Measurements from ENCODE around the gene ZMYND8. TPM values are rescaled to one million over a fixed set of nuclear protein-coding genes. Genes with fewer than 3 reads are reported as not detected.

ZMYND8 gene
- total and polyA plus RNA-seq, 2 of the 4 experiments (the other 2 are of a cell fraction) = 24.0 to 28.2 TPM

GRCh38 chr20:47263465-47264084 lies 92.9 kb downstream of the ZMYND8 start:
- Histone ChIP-seq H2BK5ac (ENCODE audit: low read depth, low read length, poor library complexity, severe bottlenecking) (no peak overlapping the region), H3K4me2 (ENCODE audit: low read depth, low read length) (no peak overlapping the region), H3K9me1 (ENCODE audit: insufficient read depth, low read length) (peaks cover 21% of the 10 kb centered on the region), H4K91ac (ENCODE audit: insufficient read depth, low read depth, low read length) (no peak overlapping the region), H3K23ac (ENCODE audit: low read depth, low read length) (no peak overlapping the region), H2BK20ac (ENCODE audit: low read depth, low read length) (no peak overlapping the region), H2AK5ac (ENCODE audit: low read depth, low read length) (no peak overlapping the region), H2AK9ac (replicated peaks; ENCODE audit: low read depth, low read length, poor library complexity) (no peak overlapping the region), H2AFZ (replicated peaks; ENCODE audit: low read length, poor library complexity) (no peak overlapping the region), H3K4me3 (ENCODE audit: insufficient read depth, low read depth, low read length) (no peak overlapping the region), H3K9ac (ENCODE audit: low read depth, low read length) (no peak overlapping the region), H3K4me1 (ENCODE audit: control insufficient read depth, insufficient read depth, low read length) (peaks cover 4% of the 10 kb centered on the region; the same call in 1 of the 2 replicates), H3K56ac (ENCODE audit: extremely low read depth, insufficient read depth, low read length) (no peak overlapping the region), H3K27me3 (ENCODE audit: control insufficient read depth, insufficient read depth, low read length) (no peaks in the 10 kb centered on the region), H3K4ac (ENCODE audit: low read depth, low read length) (no peak overlapping the region), H3K27ac (ENCODE audit: insufficient read depth, low read length) (no peak overlapping the region), H4K5ac (ENCODE audit: low read depth, low read length) (no peak overlapping the region), H4K20me1 (ENCODE audit: insufficient read depth, low read length) (no peaks in the 10 kb centered on the region; the same call in 1 of the 2 replicates), H2BK15ac (ENCODE audit: low read depth, low read length) (no peak overlapping the region), H3K36me3 (ENCODE audit: control insufficient read depth, insufficient read depth, low read length) (peaks cover 35% of the 10 kb centered on the region), H3K79me1 (ENCODE audit: low read depth in 1 of 2, low read length in 2 of 2) (peaks cover 32 to 73% of the 10 kb centered on the region in 2 experiments), H3K14ac (replicated peaks; ENCODE audit: low read depth, low read length) (no peak overlapping the region), H4K8ac (ENCODE audit: low read depth in 2 of 2, low read length in 2 of 2) (no peak overlapping the region), H2BK120ac (ENCODE audit: low read depth, low read length) (no peak overlapping the region), H3K18ac (ENCODE audit: low read depth, low read length) (no peak overlapping the region), H3K9me3 (ENCODE audit: control insufficient read depth, insufficient read depth, low read length) (no peaks in the 10 kb centered on the region)
- in situ Hi-C loops (cut with MboI; ENCODE audit: low sequenced_read_pairs) (no loop called here), dilution Hi-C loops (cut with HindIII; ENCODE audit: low sequenced_read_pairs, unreplicated experiment) (loop anchor here (25.0 kb wide), 1 partner anchor 124 kb away; no protein-coding TSS in a partner anchor), intact Hi-C loops (cut with micrococcal nuclease) (no loop called here)
- POLR2A ChIA-PET (ENCODE audit: unreplicated experiment) = no interaction called here
- TF ChIP-seq RAD21 (IDR thresholded peaks at IDR 0.05; ENCODE audit: low read length) = no peak
- no peak for TF ChIP-seq ELK1 (IDR thresholded peaks at IDR 0.05; ENCODE audit: borderline replicate concordance, low read depth, low read length)
- TF ChIP-seq NFE2L2 (IDR thresholded peaks at IDR 0.05; ENCODE audit: low read depth, low read length) = no peak
- no peak for TF ChIP-seq CEBPB (IDR thresholded peaks at IDR 0.05; ENCODE audit: low read depth, low read length)
- no peak for TF ChIP-seq SMC3 (IDR thresholded peaks at IDR 0.05; ENCODE audit: low read depth, low read length)
- TF ChIP-seq USF2 (IDR thresholded peaks at IDR 0.05; ENCODE audit: low read depth, low read length) = no peak
- TF ChIP-seq RCOR1 (IDR thresholded peaks at IDR 0.05; ENCODE audit: insufficient replicate concordance, low read length) = no peak
- CTCF ChIA-PET = no interaction called here
- BruUV-seq (replicated peaks) = no TSS peak
- ATAC-seq (ENCODE audit: low read depth) = peak; percentile 14
- no peak for DNase-seq
- WGBS, 2 experiments (ENCODE audit: extremely low coverage in 2 of 2, insufficient read length in 1 of 2) = 100% methylated on average over 1 of the region's 5 CpGs; no CpG with 5 or more reads in 1 of the 2 experiments

Data from IMR-90 (cell line).